IPS-11a (cell line): ENCODE results near the gene MARCHF10.

ENCODE experiments used
- H3K4me3 ChIP-seq: one replicate; pipeline ENCODE4 v1.5.1; 2013; ENCODE audit warnings: low read depth, low read length, control low read depth

The MARCHF10 gene

GRCh38 chr17:62720126-62720850, 87.8 kb downstream of the MARCHF10 start:
- no peak overlapping the region for H3K4me3 ChIP-seq

- no peak overlapping the region for H3K4me3 ChIP-seq
Measured at GRCh38 chr17:62719586-62719985, 88.5 kb downstream of the MARCHF10 start.

GRCh38 chr17:62718429-62718828, 89.7 kb downstream of the MARCHF10 start:
- H3K4me3 ChIP-seq: no peak overlapping the region

GRCh38 chr17:62717889-62718288, 90.2 kb downstream of the MARCHF10 start:
- no peak overlapping the region for H3K4me3 ChIP-seq

- H3K4me3 ChIP-seq: no peak overlapping the region
Measured at GRCh38 chr17:62717589-62717855, 90.6 kb downstream of the MARCHF10 start.

GRCh38 chr17:62716834-62717588, 91.1 kb downstream of the MARCHF10 start:
- no peak overlapping the region for H3K4me3 ChIP-seq

GRCh38 chr17:62715882-62716390, 92.2 kb downstream of the MARCHF10 start:
- no peak overlapping the region for H3K4me3 ChIP-seq

- H3K4me3 ChIP-seq: no peak overlapping the region
Measured at GRCh38 chr17:62714016-62714777, 93.9 kb downstream of the MARCHF10 start.

GRCh38 chr17:62713086-62713881, 94.8 kb downstream of the MARCHF10 start:
- H3K4me3 ChIP-seq: no peak overlapping the region

GRCh38 chr17:62712171-62712581, 95.9 kb downstream of the MARCHF10 start:
- H3K4me3 ChIP-seq: no peak overlapping the region

GRCh38 chr17:62708587-62708986, 99.5 kb downstream of the MARCHF10 start:
- no peak overlapping the region for H3K4me3 ChIP-seq

- no peak overlapping the region for H3K4me3 ChIP-seq
Measured at GRCh38 chr17:62707425-62707739, 100.7 kb downstream of the MARCHF10 start.

- no peak overlapping the region for H3K4me3 ChIP-seq
Measured at GRCh38 chr17:62706598-62707424, 101.3 kb downstream of the MARCHF10 start.

- H3K4me3 ChIP-seq: peak overlapping the region; percentile 8
Measured at GRCh38 chr17:62705778-62706597, 102.1 kb downstream of the MARCHF10 start.

GRCh38 chr17:62705156-62705777, 102.8 kb downstream of the MARCHF10 start:
- H3K4me3 ChIP-seq: peak overlapping the region; percentile 20

- peak overlapping the region; percentile 35 for H3K4me3 ChIP-seq
Measured at GRCh38 chr17:62704381-62704971, 103.6 kb downstream of the MARCHF10 start.

- peak overlapping the region; percentile 35 for H3K4me3 ChIP-seq
Measured at GRCh38 chr17:62703776-62704380, 104.2 kb downstream of the MARCHF10 start.

- H3K4me3 ChIP-seq: peak overlapping the region; percentile 35
Measured at GRCh38 chr17:62703261-62703775, 104.8 kb downstream of the MARCHF10 start.
